Measurements from ENCODE around the gene CACNB1. TPM values are rescaled to one million over a fixed set of nuclear protein-coding genes. Genes with fewer than 3 reads are reported as not detected.

The CACNB1 gene
- total RNA-seq, 1 experiment from 2014 or later = 6.6 TPM

- H3K36me3 Mint-ChIP-seq (ENCODE audit: insufficient read depth, unreplicated experiment) = no peaks in the 10 kb centered on the region
- H3K27ac Mint-ChIP-seq (ENCODE audit: low read depth, unreplicated experiment) = no peak overlapping the region
- no peak for DNase-seq (ENCODE audit: unreplicated experiment)
- BruUV-seq (replicated peaks) = no TSS peak
- TF ChIP-seq CTCF (IDR thresholded peaks at IDR 0.05; ENCODE audit: unreplicated experiment) = no peak
- ChIA-PET CTCF (interaction anchor here (0.7 to 5.1 kb wide), 7 partner anchors 8 to 184 kb away, joined by 3 to 44 read pairs (median 3); no protein-coding TSS in a partner anchor), POLR2A (interaction anchor here (0.6 to 1.5 kb wide), 2 partner anchors 12 to 294 kb away, joined by 3 read pairs; partner anchors contain the start of gene CDK12)
- peaks cover 18% of the 10 kb centered on the region for H3K4me1 Mint-ChIP-seq (ENCODE audit: insufficient read depth, unreplicated experiment)
- no peaks in the 10 kb centered on the region for H3K9me3 Mint-ChIP-seq (ENCODE audit: unreplicated experiment)
- peaks cover 22% of the 10 kb centered on the region for H3K27me3 Mint-ChIP-seq (ENCODE audit: insufficient read depth, unreplicated experiment)
- intact Hi-C loops (cut with micrococcal nuclease) = no loop called here
- H3K4me3 Mint-ChIP-seq (ENCODE audit: unreplicated experiment) = no peak overlapping the region
Measured at GRCh38 chr17:39167476-39167875, 30.0 kb downstream of the CACNB1 start.

- no peak for TF ChIP-seq CTCF (IDR thresholded peaks at IDR 0.05; ENCODE audit: unreplicated experiment)
- ChIA-PET POLR2A (interaction anchor here (0.5 to 1.5 kb wide), 5 partner anchors 12 to 461 kb away, joined by 3 read pairs; partner anchors contain the start of gene CDK12), CTCF (interaction anchor here (0.5 to 5.1 kb wide), 8 partner anchors 9 to 208 kb away, joined by 3 to 44 read pairs (median 4); no protein-coding TSS in a partner anchor)
- H3K36me3 Mint-ChIP-seq (ENCODE audit: insufficient read depth, unreplicated experiment) = no peaks in the 10 kb centered on the region
- BruUV-seq (replicated peaks) = no TSS peak
- H3K27ac Mint-ChIP-seq (ENCODE audit: low read depth, unreplicated experiment) = no peak overlapping the region
- intact Hi-C loops (cut with micrococcal nuclease) = no loop called here
- H3K9me3 Mint-ChIP-seq (ENCODE audit: unreplicated experiment) = no peaks in the 10 kb centered on the region
- peaks cover 18% of the 10 kb centered on the region for H3K4me1 Mint-ChIP-seq (ENCODE audit: insufficient read depth, unreplicated experiment)
- H3K27me3 Mint-ChIP-seq (ENCODE audit: insufficient read depth, unreplicated experiment) = peaks cover 22% of the 10 kb centered on the region
- no peak overlapping the region for H3K4me3 Mint-ChIP-seq (ENCODE audit: unreplicated experiment)
- no peak for DNase-seq (ENCODE audit: unreplicated experiment)
Measured at GRCh38 chr17:39166437-39167335, 30.8 kb downstream of the CACNB1 start.

- Mint-ChIP-seq H3K36me3 (ENCODE audit: insufficient read depth, unreplicated experiment) (no peaks in the 10 kb centered on the region), H3K27me3 (ENCODE audit: insufficient read depth, unreplicated experiment) (peaks cover 22% of the 10 kb centered on the region), H3K27ac (ENCODE audit: low read depth, unreplicated experiment) (no peak within 1 kb of the TSS), H3K4me1 (ENCODE audit: insufficient read depth, unreplicated experiment) (peaks cover 18% of the 10 kb centered on the region), H3K4me3 (ENCODE audit: unreplicated experiment) (no peak within 1 kb of the TSS), H3K9me3 (ENCODE audit: unreplicated experiment) (no peaks in the 10 kb centered on the region)
- DNase-seq (ENCODE audit: unreplicated experiment) = no peak
- intact Hi-C loops (cut with micrococcal nuclease) = no loop called here
- TF ChIP-seq CTCF (IDR thresholded peaks at IDR 0.05; ENCODE audit: unreplicated experiment) = no peak
- ChIA-PET CTCF (interaction anchor here (0.6 to 5.1 kb wide), 3 partner anchors 10 to 91 kb away, joined by 3 to 44 read pairs (median 4); no protein-coding TSS in a partner anchor), POLR2A (interaction anchor here (0.5 to 0.7 kb wide), 2 partner anchors 36 to 460 kb away, joined by 3 read pairs; no protein-coding TSS in a partner anchor)
- no TSS peak for BruUV-seq (replicated peaks)
Measured at GRCh38 chr17:39165841-39166349, 31.6 kb downstream of the CACNB1 start, which contains the start of gene ARL5C. TSS of gene ARL5C (minus strand) at chr17:39166161. CDS start at chr17:39165760, 401 bp downstream.

Data from MCF 10A (cell line).